GM21576 (cell line): ENCODE measurements around the gene ZNF423.
A peak's percentile ranks its signal among the peaks of the same experiment; 100 is the strongest.

Source experiments
- ATAC-seq: cut with Tn5 transposase; IDR thresholded peaks from one replicate; pipeline ENCODE4 v1.9.1; 2021; ENCODE audit warnings: mild to moderate bottlenecking, moderate library complexity; ENCODE audit not compliant: unreplicated experiment

Gene ZNF423

GRCh38 chr16:49827805-49828438, 28.0 kb downstream of the ZNF423 start:
- ATAC-seq, result no peak

DNA sequence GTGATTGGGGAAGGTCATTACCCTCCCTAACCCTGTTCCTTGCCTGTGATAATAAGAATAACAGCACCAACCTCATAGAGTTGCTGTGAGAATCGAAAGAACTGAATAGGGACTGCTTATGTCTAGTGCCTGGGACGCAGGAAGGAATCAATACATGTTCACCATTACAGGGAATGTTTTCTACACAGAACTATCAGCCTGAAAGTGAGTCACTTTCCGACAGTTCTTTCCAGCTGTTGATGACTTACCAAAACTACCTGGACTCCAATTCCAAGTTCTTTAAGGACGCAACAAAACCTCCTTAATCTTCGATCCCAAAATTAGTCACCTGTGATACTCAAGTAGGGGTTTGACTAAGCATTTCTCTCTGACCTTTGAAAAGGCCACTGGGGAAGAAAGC, 29.4 kb downstream of the ZNF423 start:
- ATAC-seq, result no peak

GRCh38 chr16:49825041-49825440, 30.9 kb downstream of the ZNF423 start:
- ATAC-seq, result no peak

GRCh38 chr16:49824593-49824992, 31.3 kb downstream of the ZNF423 start:
- no peak for ATAC-seq

- no peak for ATAC-seq
These were observed 33.1 kb downstream of the ZNF423 start for GRCh38 chr16:49822649-49823370.

DNA sequence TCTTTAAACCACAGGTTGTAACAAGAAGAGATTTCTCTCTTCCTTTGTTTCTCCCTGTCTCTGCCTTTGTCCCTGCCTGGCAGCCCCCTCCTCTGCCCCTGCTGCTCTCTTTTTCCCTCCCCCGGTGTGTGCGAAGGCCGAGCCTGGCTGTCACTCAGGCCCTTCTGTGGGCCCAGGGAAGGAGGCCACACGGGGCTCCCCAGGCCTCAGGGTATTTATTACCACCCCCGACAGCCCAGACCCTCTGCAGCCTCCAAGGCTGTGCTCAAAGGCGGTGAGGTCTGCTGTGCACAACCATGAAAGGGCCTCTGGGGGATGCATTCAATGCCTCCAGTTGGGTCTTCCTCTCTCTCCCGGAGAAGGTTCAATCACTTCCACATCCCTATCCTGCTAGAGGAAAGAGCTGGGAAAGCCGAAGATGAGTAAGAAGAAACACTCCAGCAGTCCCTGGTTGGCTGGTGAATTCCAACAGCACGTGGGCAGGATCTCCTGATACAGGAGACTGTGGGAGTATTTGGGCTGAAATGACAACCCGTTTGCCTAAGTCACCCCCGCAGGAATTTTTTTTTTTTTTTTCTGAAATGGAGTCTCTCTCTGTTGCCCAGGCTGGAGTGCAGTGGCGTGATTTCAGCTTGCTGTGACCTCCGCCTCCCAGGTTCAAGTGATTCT, 34.2 kb downstream of the ZNF423 start:
- ATAC-seq, result no peak

DNA sequence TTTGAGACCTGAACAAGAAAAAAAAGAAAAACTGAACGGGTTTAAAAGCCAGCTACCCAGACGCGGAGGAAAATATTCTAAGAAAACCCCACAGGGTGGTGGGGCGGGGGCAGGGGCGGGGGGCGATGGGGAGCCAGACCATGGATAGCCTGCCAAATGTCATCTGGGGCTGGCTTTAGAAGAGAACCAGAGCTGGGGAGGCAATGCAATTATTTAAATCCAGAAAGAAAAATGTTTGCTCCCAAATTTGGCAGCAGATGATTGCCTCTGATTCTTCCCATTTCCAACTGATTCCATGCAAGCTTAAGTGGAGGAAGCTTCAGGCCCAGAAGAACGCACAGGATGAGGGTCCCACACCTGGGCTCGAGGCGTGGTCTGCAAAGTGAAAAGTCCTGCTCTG, 34.8 kb downstream of the ZNF423 start:
- ATAC-seq, result no peak

- ATAC-seq, result no peak
These were observed 38.0 kb downstream of the ZNF423 start for GRCh38 chr16:49817754-49818507.

- ATAC-seq, result no peak
These were observed 39.0 kb downstream of the ZNF423 start for GRCh38 chr16:49816875-49817274.

GRCh38 chr16:49811644-49812334, 44.1 kb downstream of the ZNF423 start:
- no peak for ATAC-seq

- ATAC-seq, result no peak
These were observed 45.1 kb downstream of the ZNF423 start for GRCh38 chr16:49810831-49811230.

- ATAC-seq, result no peak
These were observed 46.4 kb downstream of the ZNF423 start for GRCh38 chr16:49809561-49809960.

GRCh38 chr16:49809062-49809461, 46.9 kb downstream of the ZNF423 start:
- ATAC-seq, result no peak

GRCh38 chr16:49806446-49806845, 49.5 kb downstream of the ZNF423 start:
- no peak for ATAC-seq

DNA sequence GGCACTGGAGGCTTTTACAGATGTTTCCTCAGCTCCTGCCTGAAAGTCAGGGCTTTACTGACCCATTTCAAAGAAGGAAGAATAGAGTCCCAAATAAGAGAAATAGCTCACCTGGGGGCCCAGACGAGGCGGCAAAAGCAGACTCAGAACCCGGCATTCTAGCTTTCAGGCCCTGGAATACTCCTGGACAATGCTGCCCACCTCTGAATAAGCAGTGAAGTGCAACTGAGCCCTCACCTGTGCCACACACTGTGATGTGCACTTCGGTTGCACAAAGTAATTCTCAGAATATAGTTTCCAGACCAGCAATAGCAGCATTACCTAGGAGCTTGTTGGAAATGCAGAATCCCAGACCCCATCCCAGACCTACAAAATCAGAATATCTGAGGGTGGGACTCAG, 54.6 kb downstream of the ZNF423 start:
- ATAC-seq, result no peak

DNA sequence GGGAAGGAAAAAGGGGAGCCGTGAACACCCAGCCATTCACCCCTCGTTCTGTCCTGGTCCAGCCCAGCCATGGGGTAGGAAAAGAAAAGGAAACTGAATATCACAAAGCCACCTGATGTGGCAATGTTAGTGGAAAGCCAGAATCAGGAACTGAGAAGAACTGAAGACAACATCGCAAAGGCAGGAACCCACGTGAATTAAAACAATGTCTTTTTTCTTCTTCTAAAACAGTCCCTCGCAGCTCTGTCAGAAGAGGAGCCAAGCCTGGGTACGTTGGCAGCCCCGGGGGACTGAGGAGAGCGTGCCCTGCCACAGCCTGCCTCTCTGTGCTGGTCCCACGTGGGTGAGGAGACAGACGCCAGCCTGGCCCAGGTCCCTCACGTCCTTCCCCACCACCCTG, 55.0 kb downstream of the ZNF423 start:
- peak; percentile 78 for ATAC-seq

DNA sequence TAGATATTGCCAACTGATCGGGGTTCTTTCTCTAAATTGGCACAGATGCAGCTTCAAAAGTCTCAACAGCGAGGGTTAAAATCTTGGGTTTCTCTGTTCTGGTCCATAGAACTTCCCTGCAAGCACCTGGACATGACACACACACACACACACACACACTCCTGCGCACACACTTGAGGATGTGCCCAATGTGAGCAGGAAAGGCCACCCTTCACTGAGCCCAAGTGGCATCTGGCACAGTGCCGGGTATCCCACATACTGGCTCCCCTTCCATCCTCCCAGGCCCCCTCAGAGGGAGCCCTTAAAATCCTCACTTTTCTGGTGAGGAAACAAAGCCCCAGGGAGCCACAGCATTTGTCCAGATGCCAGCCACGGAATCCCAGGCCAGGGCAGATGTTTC, 55.5 kb downstream of the ZNF423 start:
- no peak for ATAC-seq

GRCh38 chr16:49799172-49799571, 56.7 kb downstream of the ZNF423 start:
- ATAC-seq, result no peak

DNA sequence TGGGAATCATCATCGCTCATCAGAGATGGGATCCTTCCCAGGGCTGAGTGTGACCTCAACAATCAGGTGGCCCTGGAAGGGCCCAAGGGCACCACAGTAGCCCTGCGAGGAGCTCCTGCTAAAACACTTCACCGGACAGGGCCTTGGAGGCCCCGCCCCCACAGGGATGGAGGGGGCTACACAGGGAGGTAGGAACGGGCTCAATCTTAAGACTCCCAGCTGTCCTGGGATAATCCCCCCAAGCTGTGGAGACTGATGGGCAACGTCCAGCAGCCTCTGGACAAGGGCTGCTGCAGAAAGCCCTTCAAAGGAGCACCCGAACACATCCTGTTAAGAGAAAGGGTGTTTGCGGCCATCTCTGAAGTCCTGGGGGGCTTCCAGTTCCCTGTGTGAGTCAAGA, 60.4 kb downstream of the ZNF423 start:
- no peak for ATAC-seq

DNA sequence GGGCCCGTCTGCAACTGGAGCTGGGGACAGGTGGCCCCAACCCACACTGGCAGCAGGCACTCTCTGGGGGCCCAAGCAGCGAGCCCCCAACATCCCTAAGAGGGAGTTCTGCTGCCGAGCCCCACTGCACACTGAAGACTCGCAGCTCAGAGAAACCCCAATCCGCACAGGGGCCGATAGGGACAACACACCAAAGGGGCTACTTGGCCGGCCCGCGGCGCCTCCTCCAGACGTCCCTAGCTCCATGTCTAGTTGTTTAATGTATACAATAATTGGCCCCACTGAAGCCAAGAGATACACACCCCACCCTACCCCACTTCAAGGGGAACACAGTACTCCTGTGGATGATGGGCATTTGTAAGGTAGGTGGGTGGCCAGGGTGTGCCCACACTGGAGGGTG, 62.7 kb downstream of the ZNF423 start:
- no peak for ATAC-seq

GRCh38 chr16:49789616-49790015, 66.3 kb downstream of the ZNF423 start:
- ATAC-seq, result no peak
